ENCODE results near the gene MPV17L2. TPM values are rescaled to one million over a fixed set of nuclear protein-coding genes. Genes with fewer than 3 reads are reported as not detected.

Gene MPV17L2
- 10 to 100 TPM in 1 of 2 donors, 1 to 10 TPM in 1; 9.8 to 10.1 TPM for total RNA-seq

GRCh38 chr19:18192673-18193387 lies at the start of gene MPV17L2:
TSS of gene MPV17L2 (plus strand) at chr19:18193218. CDS start at chr19:18193282, 64 bp downstream.
- peak; percentile 98 to 100 for DNase-seq
- Mint-ChIP-seq H3K4me3 (peak within 1 kb of the TSS; percentile 88 to 93), H3K36me3 (ENCODE audit: insufficient read depth in 2 of 2) (no peaks in the 10 kb centered on the region), H3K27me3 (ENCODE audit: low read depth) (no peaks in the 10 kb centered on the region), H3K27ac (peak within 1 kb of the TSS; percentile 93), H3K9me3 (no peaks in the 10 kb centered on the region), H3K4me1 (ENCODE audit: low read depth) (peaks cover 28% of the 10 kb centered on the region)
- peak; percentile 93 for ATAC-seq (replicated peaks in 1 of 2)

- no peaks in the 10 kb centered on the region for H3K9me3 Mint-ChIP-seq
- H3K4me1 Mint-ChIP-seq (ENCODE audit: low read depth), result no peaks in the 10 kb centered on the region
- H3K36me3 Mint-ChIP-seq (ENCODE audit: insufficient read depth in 2 of 2), result peaks cover 11 to 18% of the 10 kb centered on the region in 2 donors
- H3K27me3 Mint-ChIP-seq (ENCODE audit: low read depth), result no peaks in the 10 kb centered on the region
- DNase-seq (no peak), ATAC-seq (replicated peaks in 1 of 2) (no peak)
- no peak overlapping the region for H3K4me3 Mint-ChIP-seq
- H3K27ac Mint-ChIP-seq, result no peak overlapping the region
Observed at GRCh38 chr19:18143902-18144301, 49.1 kb upstream of the MPV17L2 start.

- Mint-ChIP-seq H3K27ac (no peak overlapping the region), H3K9me3 (no peaks in the 10 kb centered on the region), H3K4me1 (ENCODE audit: low read depth) (no peaks in the 10 kb centered on the region), H3K36me3 (ENCODE audit: insufficient read depth in 2 of 2) (peaks cover 9 to 18% of the 10 kb centered on the region in 2 donors), H3K4me3 (no peak overlapping the region), H3K27me3 (ENCODE audit: low read depth) (no peaks in the 10 kb centered on the region)
- no peak for ATAC-seq (replicated peaks in 1 of 2)
- DNase-seq, result no peak
Observed at GRCh38 chr19:18144361-18144760, 48.7 kb upstream of the MPV17L2 start.

GRCh38 chr19:18144906-18145305 lies 48.1 kb upstream of the MPV17L2 start:
- Mint-ChIP-seq H3K36me3 (ENCODE audit: insufficient read depth in 2 of 2) (peaks cover 9 to 18% of the 10 kb centered on the region in 2 donors), H3K4me3 (no peak overlapping the region), H3K27ac (no peak overlapping the region), H3K9me3 (no peaks in the 10 kb centered on the region), H3K4me1 (ENCODE audit: low read depth) (no peaks in the 10 kb centered on the region), H3K27me3 (ENCODE audit: low read depth) (no peaks in the 10 kb centered on the region)
- no peak for DNase-seq
- no peak for ATAC-seq (replicated peaks in 1 of 2)

GRCh38 chr19:18145391-18145999 lies 47.5 kb upstream of the MPV17L2 start:
- no peak overlapping the region for H3K4me3 Mint-ChIP-seq
- no peak for ATAC-seq (replicated peaks in 1 of 2)
- no peaks in the 10 kb centered on the region for H3K27me3 Mint-ChIP-seq (ENCODE audit: low read depth)
- H3K27ac Mint-ChIP-seq, result no peak overlapping the region
- H3K4me1 Mint-ChIP-seq (ENCODE audit: low read depth), result no peaks in the 10 kb centered on the region
- DNase-seq, result no peak
- H3K9me3 Mint-ChIP-seq, result no peaks in the 10 kb centered on the region
- peaks cover 6 to 15% of the 10 kb centered on the region in 2 donors for H3K36me3 Mint-ChIP-seq (ENCODE audit: insufficient read depth in 2 of 2)

- Mint-ChIP-seq H3K4me1 (ENCODE audit: low read depth) (peaks cover 13% of the 10 kb centered on the region), H3K27ac (no peak overlapping the region), H3K36me3 (ENCODE audit: insufficient read depth in 2 of 2) (peaks cover 5 to 12% of the 10 kb centered on the region in 2 donors), H3K4me3 (no peak overlapping the region), H3K9me3 (no peaks in the 10 kb centered on the region), H3K27me3 (ENCODE audit: low read depth) (no peaks in the 10 kb centered on the region)
- DNase-seq (no peak), ATAC-seq (replicated peaks in 1 of 2) (no peak)
Observed at GRCh38 chr19:18147396-18147795, 45.6 kb upstream of the MPV17L2 start.

- peaks cover 3 to 8% of the 10 kb centered on the region in 2 donors for H3K36me3 Mint-ChIP-seq (ENCODE audit: insufficient read depth in 2 of 2)
- no peaks in the 10 kb centered on the region for H3K27me3 Mint-ChIP-seq (ENCODE audit: low read depth)
- no peak overlapping the region for H3K27ac Mint-ChIP-seq
- no peaks in the 10 kb centered on the region for H3K9me3 Mint-ChIP-seq
- ATAC-seq (replicated peaks in 1 of 2) (no peak), DNase-seq (no peak)
- H3K4me1 Mint-ChIP-seq (ENCODE audit: low read depth), result peaks cover 23% of the 10 kb centered on the region
- no peak overlapping the region for H3K4me3 Mint-ChIP-seq
Observed at GRCh38 chr19:18149596-18149975, 43.4 kb upstream of the MPV17L2 start.

GRCh38 chr19:18150776-18151624 lies 42.0 kb upstream of the MPV17L2 start:
- H3K9me3 Mint-ChIP-seq, result no peaks in the 10 kb centered on the region
- no peaks in the 10 kb centered on the region for H3K27me3 Mint-ChIP-seq (ENCODE audit: low read depth)
- ATAC-seq (replicated peaks in 1 of 2) (no peak), DNase-seq (no peak)
- peak overlapping the region; percentile 73 to 79 for H3K4me3 Mint-ChIP-seq
- peak overlapping the region; percentile 64 for H3K27ac Mint-ChIP-seq
- H3K36me3 Mint-ChIP-seq (ENCODE audit: insufficient read depth in 2 of 2), result peaks cover 0 to 4% of the 10 kb centered on the region in 2 donors
- H3K4me1 Mint-ChIP-seq (ENCODE audit: low read depth), result peaks cover 24% of the 10 kb centered on the region

- H3K27me3 Mint-ChIP-seq (ENCODE audit: low read depth), result no peaks in the 10 kb centered on the region
- H3K36me3 Mint-ChIP-seq (ENCODE audit: insufficient read depth in 2 of 2), result peaks cover 0 to 1% of the 10 kb centered on the region in 2 donors
- peaks cover 31% of the 10 kb centered on the region for H3K4me1 Mint-ChIP-seq (ENCODE audit: low read depth)
- H3K27ac Mint-ChIP-seq, result peak overlapping the region; percentile 64
- peak; percentile 75 for ATAC-seq (replicated peaks in 1 of 2)
- no peaks in the 10 kb centered on the region for H3K9me3 Mint-ChIP-seq
- peak; percentile 98 to 99 for DNase-seq
- H3K4me3 Mint-ChIP-seq, result peak overlapping the region; percentile 73 to 79
Observed at GRCh38 chr19:18152442-18152816, 40.6 kb upstream of the MPV17L2 start.

GRCh38 chr19:18152817-18153555 lies 40.0 kb upstream of the MPV17L2 start, which contains the start of gene PIK3R2:
TSS of gene PIK3R2 (plus strand) at chr19:18153163. CDS start at chr19:18155880, 2,717 bp downstream.
- H3K27ac Mint-ChIP-seq, result peak within 1 kb of the TSS; percentile 64
- peak within 1 kb of the TSS; percentile 81 to 90 for H3K4me3 Mint-ChIP-seq
- no peaks in the 10 kb centered on the region for H3K9me3 Mint-ChIP-seq
- H3K4me1 Mint-ChIP-seq (ENCODE audit: low read depth), result peaks cover 31% of the 10 kb centered on the region
- DNase-seq (peak; percentile 100), ATAC-seq (replicated peaks in 1 of 2) (peak; percentile 90 to 91)
- peaks cover 0 to 1% of the 10 kb centered on the region in 2 donors for H3K36me3 Mint-ChIP-seq (ENCODE audit: insufficient read depth in 2 of 2)
- H3K27me3 Mint-ChIP-seq (ENCODE audit: low read depth), result no peaks in the 10 kb centered on the region

GRCh38 chr19:18153556-18154134 lies 39.4 kb upstream of the MPV17L2 start:
- Mint-ChIP-seq H3K4me1 (ENCODE audit: low read depth) (peaks cover 31% of the 10 kb centered on the region), H3K27ac (peak overlapping the region; percentile 40), H3K27me3 (ENCODE audit: low read depth) (no peaks in the 10 kb centered on the region), H3K9me3 (no peaks in the 10 kb centered on the region), H3K4me3 (peak overlapping the region; percentile 81 to 90), H3K36me3 (ENCODE audit: insufficient read depth in 2 of 2) (peaks cover 0 to 1% of the 10 kb centered on the region in 2 donors)
- DNase-seq (peak; percentile 41), ATAC-seq (replicated peaks in 1 of 2) (no peak)

Data from activated T-cell treated with anti-CD3 and anti-CD28 coated beads, Interleukin-2, amount 50 U/mL, for 72 hours (primary cell).